ENCODE data around the gene KIF2C. TPM values are rescaled to one million over a fixed set of nuclear protein-coding genes. Genes with fewer than 3 reads are reported as not detected.
A peak's percentile ranks its signal among the peaks of the same experiment; 100 is the strongest.

Gene KIF2C
- polyA plus RNA-seq, 3 donors = 0.13 to 0.29 (median 0.24) TPM

- Histone ChIP-seq H3K4me3 (replicated peaks in 1 of 3; ENCODE audit: low read depth in 2 of 3, low read length in 3 of 3) (no peak overlapping the region), H3K27me3 (ENCODE audit: control insufficient read depth in 2 of 2, insufficient read depth in 2 of 2, low read length in 2 of 2) (no peaks in the 10 kb centered on the region), H3K9me3 (replicated peaks in 1 of 2; ENCODE audit: control insufficient read depth in 1 of 2, insufficient read depth in 1 of 2, low read length in 2 of 2) (no peaks in the 10 kb centered on the region), H3K9ac (ENCODE audit: insufficient read depth, low read length, poor library complexity, severe bottlenecking) (no peak overlapping the region), H3K36me3 (replicated peaks in 1 of 2; ENCODE audit: control insufficient read depth in 1 of 2, insufficient read depth in 2 of 2, low read length in 2 of 2) (peaks cover 36 to 45% of the 10 kb centered on the region in 2 donors), H2AFZ (ENCODE audit: insufficient read depth, low read depth, low read length, poor library complexity, severe bottlenecking) (no peak overlapping the region), H3K4me2 (replicated peaks; ENCODE audit: extremely low read depth, low read length, poor library complexity, severe bottlenecking) (no peak overlapping the region), H3K27ac (ENCODE audit: low read depth in 1 of 2, low read length in 2 of 2) (peak overlapping the region in 1 of 2 donors; percentile 99), H3K79me2 (ENCODE audit: insufficient read depth, low read length) (peaks cover 17% of the 10 kb centered on the region), H4K20me1 (ENCODE audit: insufficient read depth, low read length) (peaks cover 35% of the 10 kb centered on the region), H3K4me1 (ENCODE audit: control insufficient read depth in 1 of 2, insufficient read depth in 2 of 2, low read length in 2 of 2) (peaks cover 70 to 79% of the 10 kb centered on the region in 2 donors)
- H3K27me3 Mint-ChIP-seq (ENCODE audit: low read depth in 3 of 3) = peaks cover 1 to 9% (median 5%) of the 10 kb centered on the region in 3 donors
- no peak for TF ChIP-seq CTCF (IDR thresholded peaks at IDR 0.05)
- H3K36me3 Mint-ChIP-seq = peaks cover 52 to 59% of the 10 kb centered on the region in 2 donors
- DNase-seq = peak in 1 of 3 donors; percentile 11
- H3K4me3 Mint-ChIP-seq = no peak overlapping the region
- intact Hi-C loops (cut with micrococcal nuclease) = no loop called here
- H3K4me1 Mint-ChIP-seq = peaks cover 63% of the 10 kb centered on the region
- WGBS (ENCODE audit: insufficient coverage) = 96% methylated on average over 17 of the region's 20 CpGs
- peaks cover 0 to 1% (median 0%) of the 10 kb centered on the region in 7 donors for H3K9me3 Mint-ChIP-seq
- peak overlapping the region; percentile 25 to 100 (median 74) for H3K27ac Mint-ChIP-seq
Measured at GRCh38 chr1:44805311-44806024, 65.8 kb downstream of the KIF2C start.

DNA sequence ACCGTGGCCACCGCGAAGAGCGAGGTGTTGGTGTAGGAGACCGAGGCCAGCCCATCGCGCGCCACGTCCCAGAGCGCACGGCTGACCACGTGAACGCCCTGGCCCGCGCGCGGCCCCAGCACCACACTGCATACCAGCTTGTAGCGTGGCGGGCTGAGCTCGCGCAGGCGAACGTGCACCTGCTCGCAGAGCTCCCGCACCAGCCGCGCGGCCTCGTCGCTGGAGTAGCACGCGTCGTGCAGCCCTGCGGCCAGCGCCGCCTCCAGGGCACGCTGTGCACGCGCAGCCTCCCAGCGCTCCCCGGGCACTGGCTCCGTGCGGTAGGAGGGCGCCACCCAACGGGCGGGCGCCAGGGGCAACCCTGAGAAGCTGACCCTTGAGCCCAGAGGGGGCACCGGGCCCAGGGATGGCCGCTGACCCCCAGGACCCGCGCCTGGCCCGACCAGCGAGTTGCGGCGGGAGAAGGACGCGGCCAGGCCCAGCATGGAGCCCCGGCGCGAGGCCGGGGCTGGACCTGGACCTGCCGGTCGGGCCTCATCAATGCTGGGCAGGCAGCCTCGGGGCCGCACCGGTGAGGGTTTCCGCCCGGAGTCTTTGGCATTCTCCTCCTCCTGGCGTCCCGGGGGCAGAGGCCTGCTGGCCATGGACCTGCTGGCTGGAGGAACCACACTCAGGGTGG, 66.5 kb downstream of the KIF2C start:
- DNase-seq = no peak
- intact Hi-C loops (cut with micrococcal nuclease) = no loop called here
- peak overlapping the region; percentile 99 to 100 for H3K27ac ChIP-seq (ENCODE audit: low read depth in 1 of 2, low read length in 2 of 2)

More for the DNA sequence above, 66.5 kb downstream of the KIF2C start:
- peak overlapping the region; percentile 100 for H3K27ac Mint-ChIP-seq
- H4K20me1 ChIP-seq (ENCODE audit: insufficient read depth, low read length) = peaks cover 28% of the 10 kb centered on the region
- peaks cover 1 to 9% (median 5%) of the 10 kb centered on the region in 3 donors for H3K27me3 Mint-ChIP-seq (ENCODE audit: low read depth in 3 of 3)
- H3K9me3 Mint-ChIP-seq = no peaks in the 10 kb centered on the region
- no peaks in the 10 kb centered on the region for H3K9me3 ChIP-seq (replicated peaks in 1 of 2; ENCODE audit: control insufficient read depth in 1 of 2, insufficient read depth in 1 of 2, low read length in 2 of 2)
- peaks cover 50 to 56% of the 10 kb centered on the region in 2 donors for H3K36me3 Mint-ChIP-seq
- H3K4me1 Mint-ChIP-seq = peaks cover 68% of the 10 kb centered on the region
- H3K27me3 ChIP-seq (ENCODE audit: control insufficient read depth in 2 of 2, insufficient read depth in 2 of 2, low read length in 2 of 2) = no peaks in the 10 kb centered on the region
- WGBS (ENCODE audit: insufficient coverage) = 98% methylated on average over 65 of the region's 70 CpGs
- H3K79me2 ChIP-seq (ENCODE audit: insufficient read depth, low read length) = peaks cover 12% of the 10 kb centered on the region
- peaks cover 36 to 45% of the 10 kb centered on the region in 2 donors for H3K36me3 ChIP-seq (replicated peaks in 1 of 2; ENCODE audit: control insufficient read depth in 1 of 2, insufficient read depth in 2 of 2, low read length in 2 of 2)
- no peak overlapping the region for H3K4me3 Mint-ChIP-seq
- H2AFZ ChIP-seq (ENCODE audit: insufficient read depth, low read depth, low read length, poor library complexity, severe bottlenecking) = no peak overlapping the region
- peak overlapping the region in 1 of 3 experiments; percentile 34 for H3K4me3 ChIP-seq (replicated peaks in 1 of 3; ENCODE audit: low read depth in 2 of 3, low read length in 3 of 3)
- TF ChIP-seq CTCF (IDR thresholded peaks at IDR 0.05) = no peak
- peak overlapping the region; percentile 83 for H3K9ac ChIP-seq (ENCODE audit: insufficient read depth, low read length, poor library complexity, severe bottlenecking)
- peak overlapping the region; percentile 25 for H3K4me2 ChIP-seq (replicated peaks; ENCODE audit: extremely low read depth, low read length, poor library complexity, severe bottlenecking)
- H3K4me1 ChIP-seq (ENCODE audit: control insufficient read depth in 1 of 2, insufficient read depth in 2 of 2, low read length in 2 of 2) = peaks cover 71 to 79% of the 10 kb centered on the region in 2 donors

Measured in CD14-positive monocyte (primary cell).